Stomach (tissue), 4 donors: Measurements from ENCODE around the gene SLC7A9.

Source experiments
- CTCF ChIP-seq, 7 experiments: fragments of 450-650 bp in 4 of 7; fragments of 200-600 bp in 3 of 7; sonication (generic) in 3 of 7; IDR thresholded peaks; one replicate each; pipeline ENCODE4 v1.5.1; 2016 to 2019; ENCODE audit warnings: antibody characterized with exemption in 7 of 7, control low read depth in 2 of 7, mild to moderate bottlenecking in 1 of 7
- POLR2AphosphoS5 ChIP-seq, 3 donors: sonication (generic); formaldehyde crosslinking; IDR thresholded peaks; one replicate each; pipeline ENCODE4 v1.6.1; 2016; ENCODE audit warnings: antibody characterized with exemption in 3 of 3

GRCh38 chr19:32914879-32915660, 45.5 kb upstream of the SLC7A9 start:
- TF ChIP-seq CTCF (IDR thresholded peaks at IDR 0.05) (no peak), POLR2AphosphoS5 (IDR thresholded peaks at IDR 0.05) (no peak)
